GM21825 (cell line): Measurements from ENCODE around the gene GLT6D1.
"Not testable (repeated sequence)": the region's sequence is repeated elsewhere in the genome, so short reads cannot be mapped to it uniquely, and the experiment has no call there.

Source experiments
- ATAC-seq: cut with Tn5 transposase; IDR thresholded peaks from one replicate; pipeline ENCODE4 v1.9.1; 2021; ENCODE audit warnings: mild to moderate bottlenecking, moderate library complexity; ENCODE audit not compliant: unreplicated experiment

The GLT6D1 gene, protein sequence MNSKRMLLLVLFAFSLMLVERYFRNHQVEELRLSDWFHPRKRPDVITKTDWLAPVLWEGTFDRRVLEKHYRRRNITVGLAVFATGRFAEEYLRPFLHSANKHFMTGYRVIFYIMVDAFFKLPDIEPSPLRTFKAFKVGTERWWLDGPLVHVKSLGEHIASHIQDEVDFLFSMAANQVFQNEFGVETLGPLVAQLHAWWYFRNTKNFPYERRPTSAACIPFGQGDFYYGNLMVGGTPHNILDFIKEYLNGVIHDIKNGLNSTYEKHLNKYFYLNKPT

DNA sequence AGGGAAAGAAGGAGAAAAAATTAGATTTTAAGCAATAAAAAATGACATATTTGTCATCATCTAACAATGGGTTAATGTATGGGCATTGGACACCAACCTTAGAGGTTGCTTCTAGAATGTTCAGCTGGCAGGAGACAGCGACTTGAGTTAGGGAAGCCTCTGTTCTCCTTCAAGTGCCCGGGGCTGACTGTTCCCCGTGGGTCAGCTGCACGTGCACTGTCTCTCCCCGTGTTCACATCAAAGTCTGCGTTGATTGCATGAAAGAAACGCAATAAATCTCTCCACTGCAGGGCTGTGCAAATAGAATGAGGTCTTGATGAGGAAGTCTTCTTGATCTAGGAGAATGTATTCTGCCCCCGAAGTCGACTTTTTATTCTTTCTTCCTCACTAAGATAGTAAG lies at the start of gene GLT6D1:
Gene GLT6D1 (minus strand): TSS at position 345 of the 400 bp plus-strand sequence. CDS start 353 bp downstream, outside the sequence.
- ATAC-seq: no peak

DNA sequence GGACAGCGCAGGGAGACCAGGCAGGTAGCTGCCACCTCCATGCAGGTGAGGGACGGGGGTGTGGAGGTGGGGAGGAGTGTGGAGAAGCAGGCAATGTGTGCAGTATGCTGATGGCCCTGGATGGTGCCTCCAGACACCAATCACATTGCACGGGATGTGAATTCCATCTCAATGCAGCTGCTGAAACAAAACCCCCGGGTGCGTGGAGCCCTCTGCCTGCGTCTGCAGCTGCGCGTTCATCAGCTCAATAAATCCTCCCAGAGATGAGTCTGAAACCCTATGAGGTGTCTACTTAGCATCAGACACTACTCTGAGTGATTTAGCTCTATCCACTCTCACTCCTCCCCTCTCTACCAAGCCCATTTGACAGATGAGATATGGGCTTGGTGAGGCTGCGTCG lies 49.7 kb upstream of the GLT6D1 start:
- no peak for ATAC-seq

DNA sequence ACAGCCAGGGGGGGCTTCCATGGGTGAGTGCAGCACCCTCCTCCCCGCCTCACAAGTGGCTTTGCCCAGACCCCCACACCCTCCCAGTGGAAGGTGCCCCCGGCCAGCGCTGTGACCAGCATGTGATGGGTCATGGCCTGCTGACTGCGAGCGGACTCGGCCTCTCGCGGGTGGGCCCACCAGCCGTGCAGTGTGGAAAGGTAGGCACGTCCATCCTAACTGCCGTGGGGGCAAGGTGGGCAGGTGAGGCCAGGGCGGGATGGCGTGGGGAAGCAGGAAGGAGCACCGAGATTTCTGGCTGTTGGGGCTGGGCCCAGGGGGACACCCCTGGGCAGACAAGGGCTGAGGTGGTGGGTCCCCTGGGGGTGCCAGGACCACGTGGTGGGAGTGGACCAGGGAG lies 47.9 kb upstream of the GLT6D1 start:
- no peak for ATAC-seq

DNA sequence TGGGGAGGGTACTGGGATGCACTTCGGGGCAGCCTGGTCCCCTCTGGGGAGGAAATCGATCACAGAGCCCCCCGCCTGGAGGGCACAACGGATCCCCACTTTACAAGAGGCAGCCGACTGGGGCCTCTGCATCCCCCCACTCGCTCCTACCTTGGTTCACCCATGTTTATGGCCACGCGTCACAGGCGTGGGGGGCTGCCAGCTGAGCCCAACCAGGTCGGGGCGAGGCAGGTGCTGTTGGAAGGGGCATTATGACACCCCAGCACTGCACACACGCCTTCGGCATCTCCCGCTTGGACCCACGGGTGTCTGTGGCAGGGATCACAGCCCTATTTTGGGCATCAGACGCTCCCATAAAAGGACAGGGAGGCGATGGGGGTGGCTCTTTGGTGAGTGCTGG lies 45.4 kb upstream of the GLT6D1 start:
- no peak for ATAC-seq

DNA sequence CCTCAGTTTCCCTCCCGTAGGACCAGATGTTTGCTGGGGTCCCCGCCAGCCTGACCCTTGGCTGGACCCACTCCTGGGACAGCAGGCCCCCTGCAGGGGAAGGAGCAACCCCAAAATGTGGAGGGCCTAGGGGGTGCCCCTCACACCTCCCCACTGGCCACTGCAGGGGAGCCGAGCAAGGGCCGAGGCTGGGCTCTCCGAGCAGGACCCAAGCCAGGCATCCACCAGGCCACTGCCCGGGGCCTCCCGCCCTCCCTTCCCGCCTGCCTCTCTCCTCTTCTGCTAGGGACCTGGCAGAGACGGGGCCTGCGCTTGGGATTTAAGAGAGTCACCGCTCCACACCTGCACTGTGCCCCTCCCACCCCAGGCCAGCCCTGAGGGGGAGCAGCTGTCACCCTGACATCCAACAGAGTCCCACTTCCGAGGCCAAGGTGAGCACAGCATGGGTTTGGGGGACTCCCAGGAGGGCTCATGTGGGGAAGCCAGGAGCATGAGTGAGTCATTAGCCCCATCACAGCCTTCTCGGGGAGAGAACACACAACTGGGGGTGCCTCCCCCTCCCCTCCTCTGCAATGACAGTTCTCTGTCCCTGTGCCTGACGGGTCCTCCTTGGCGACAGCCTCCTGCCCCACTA lies 44.2 kb upstream of the GLT6D1 start:
- no peak for ATAC-seq

DNA sequence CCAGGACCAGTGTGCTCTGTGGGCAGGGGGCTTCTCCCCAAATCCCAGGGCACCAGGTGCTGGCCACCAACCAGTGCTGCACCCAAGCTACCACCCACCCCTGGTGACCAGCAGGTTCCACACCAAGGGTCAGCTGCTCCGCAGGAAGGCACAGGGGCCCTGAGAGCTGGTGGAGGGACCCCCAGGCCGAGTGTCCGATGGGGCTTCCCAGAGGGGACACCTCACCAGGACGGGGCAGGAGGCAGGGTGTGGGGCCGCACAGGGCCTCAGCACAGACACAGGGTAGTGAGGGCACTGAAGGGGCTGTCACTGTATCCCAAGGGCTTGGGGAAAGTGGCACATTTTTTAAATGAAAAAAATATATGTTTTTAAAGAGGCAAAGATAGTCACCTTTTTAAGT lies 41.8 kb upstream of the GLT6D1 start:
- ATAC-seq: no peak

DNA sequence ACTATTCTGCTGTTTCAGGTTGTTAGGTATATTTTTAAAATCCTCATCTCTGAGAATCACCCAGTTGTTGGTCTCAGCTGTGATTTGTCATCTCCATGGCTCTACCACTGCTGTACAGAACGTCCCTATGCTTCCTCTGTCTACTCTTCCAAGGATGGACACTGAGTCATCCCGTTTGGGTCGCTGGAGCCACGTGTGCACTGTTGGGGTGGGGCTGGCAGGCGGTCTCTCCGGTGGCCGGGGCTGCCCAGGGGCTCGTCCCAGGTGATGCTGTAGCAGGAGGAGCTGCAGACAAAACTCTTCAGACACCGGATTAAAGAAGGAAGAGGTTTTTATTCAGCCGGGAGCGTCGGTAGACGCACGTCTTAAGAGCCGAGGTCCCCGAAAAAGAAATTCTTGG lies 40.7 kb upstream of the GLT6D1 start:
- no peak for ATAC-seq

DNA sequence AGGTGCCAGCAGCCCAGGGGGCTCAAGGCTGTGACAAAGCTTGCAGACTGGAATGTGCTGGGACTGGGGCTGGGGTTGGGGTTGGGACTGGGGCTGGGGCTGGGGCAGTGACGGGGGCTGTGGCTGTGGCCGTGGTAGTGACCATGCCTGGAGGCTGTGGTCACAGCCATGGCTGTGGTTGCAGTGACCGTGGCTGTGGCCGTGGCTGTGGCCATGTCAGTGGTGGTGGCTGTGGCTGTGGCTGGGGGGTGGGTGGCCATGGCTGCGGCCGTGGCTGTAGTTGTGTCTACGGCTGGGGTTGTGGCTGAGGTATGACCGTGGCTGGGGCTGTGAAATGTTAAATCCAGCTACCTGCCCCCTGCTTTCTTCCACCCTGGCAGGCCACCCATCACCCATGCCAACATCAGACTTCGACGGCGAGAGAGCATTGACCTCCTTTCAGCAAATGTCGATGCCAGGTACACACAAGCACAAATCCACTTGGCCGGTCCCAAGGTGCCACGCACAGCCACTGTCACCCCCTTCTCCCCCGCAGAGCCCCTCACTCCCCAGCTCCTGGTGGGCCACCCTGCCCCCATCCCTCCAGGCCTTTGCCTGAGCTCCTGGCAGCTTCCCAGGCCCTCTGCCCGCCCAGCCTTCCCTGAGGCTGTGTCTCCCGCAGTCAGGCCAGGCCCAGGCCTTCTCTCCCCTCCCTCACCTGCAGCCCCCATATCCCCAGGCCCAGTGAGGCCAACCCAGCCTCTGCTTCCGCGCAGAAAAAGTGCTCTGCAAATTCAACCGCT lies 39.1 kb upstream of the GLT6D1 start:
- ATAC-seq: no peak

DNA sequence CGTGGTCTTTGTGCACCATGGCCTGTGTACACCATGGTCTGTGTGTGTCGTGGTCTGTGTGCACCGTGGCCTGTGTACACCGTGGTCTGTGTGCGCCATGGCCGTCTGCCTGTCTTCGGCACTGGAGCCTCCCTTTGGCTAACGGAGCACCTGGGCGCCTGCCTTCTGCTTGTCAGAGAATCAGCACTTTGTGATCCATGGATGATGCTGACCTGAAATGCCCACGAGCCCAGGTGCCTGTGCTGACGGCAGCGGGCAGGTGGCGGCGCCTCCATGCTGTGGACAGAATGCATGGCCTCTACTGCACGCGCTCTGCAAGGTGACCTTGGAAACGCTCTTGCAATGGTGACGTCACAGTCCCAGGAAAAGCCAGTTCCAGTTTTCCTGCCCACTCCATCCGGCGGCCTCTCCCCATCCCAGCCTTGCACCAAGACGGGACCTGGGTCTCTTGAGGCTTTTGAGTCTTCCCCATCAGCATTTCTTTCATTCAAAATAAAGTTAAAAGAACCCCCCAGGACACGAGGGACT lies 38.4 kb upstream of the GLT6D1 start:
- ATAC-seq: no peak

DNA sequence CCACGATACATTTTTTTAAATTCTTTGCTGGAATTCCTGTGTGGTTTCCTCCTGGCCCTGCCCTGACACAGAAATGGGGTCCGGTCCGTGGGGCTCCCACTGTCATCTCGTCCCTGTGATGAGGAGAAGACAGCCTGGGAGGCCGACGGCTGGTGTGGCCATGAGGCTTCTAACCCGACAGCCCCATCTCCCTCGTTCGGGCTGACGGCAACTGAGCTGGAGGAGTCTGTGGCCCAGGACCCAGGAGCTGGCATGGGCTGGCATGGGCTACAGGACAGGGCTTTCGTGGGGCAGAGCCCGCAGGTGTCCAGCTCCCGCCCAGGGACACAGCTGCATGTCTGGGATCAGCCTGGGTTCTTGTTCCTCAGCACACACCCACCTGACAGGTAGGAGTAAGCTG lies 37.6 kb upstream of the GLT6D1 start:
- no peak for ATAC-seq

DNA sequence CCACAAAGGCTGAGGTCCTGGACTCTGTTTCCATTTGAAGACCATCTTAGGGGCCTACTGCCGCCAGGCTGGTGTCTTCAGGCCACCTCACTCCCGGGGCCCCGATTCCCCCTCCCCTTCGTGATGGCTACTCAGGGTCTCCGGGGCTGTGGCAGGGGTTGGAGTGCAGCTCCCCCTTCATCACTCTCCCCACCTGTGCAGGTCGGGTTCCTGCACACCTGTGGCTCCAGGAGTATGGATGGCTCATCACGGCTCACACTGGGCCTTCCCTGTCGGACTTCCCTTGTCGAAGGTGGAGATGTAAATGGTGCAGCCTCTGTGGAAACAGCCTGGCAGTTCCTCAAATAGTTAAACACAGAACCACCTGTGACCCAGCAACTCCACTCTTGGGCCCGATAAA lies 35.6 kb upstream of the GLT6D1 start:
- ATAC-seq: no peak

DNA sequence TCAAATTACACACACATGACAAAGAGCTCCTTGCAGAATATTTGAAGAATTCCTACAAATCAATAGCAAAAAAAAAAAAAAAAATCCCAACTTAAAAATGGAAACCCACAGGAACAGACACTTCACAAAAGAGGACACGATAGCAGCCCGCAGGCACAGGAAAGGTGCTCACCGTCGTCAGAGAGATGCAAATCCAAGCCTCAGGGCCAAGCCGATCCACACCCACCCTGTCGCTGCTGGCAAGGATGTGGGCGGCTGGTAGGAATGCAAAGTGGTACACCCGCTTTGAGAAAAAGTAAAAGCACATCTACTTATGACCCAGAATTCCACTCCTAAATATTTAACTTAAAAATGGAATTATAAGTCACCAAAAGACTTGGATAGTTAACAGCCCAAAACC lies 34.6 kb upstream of the GLT6D1 start:
- no peak for ATAC-seq

DNA sequence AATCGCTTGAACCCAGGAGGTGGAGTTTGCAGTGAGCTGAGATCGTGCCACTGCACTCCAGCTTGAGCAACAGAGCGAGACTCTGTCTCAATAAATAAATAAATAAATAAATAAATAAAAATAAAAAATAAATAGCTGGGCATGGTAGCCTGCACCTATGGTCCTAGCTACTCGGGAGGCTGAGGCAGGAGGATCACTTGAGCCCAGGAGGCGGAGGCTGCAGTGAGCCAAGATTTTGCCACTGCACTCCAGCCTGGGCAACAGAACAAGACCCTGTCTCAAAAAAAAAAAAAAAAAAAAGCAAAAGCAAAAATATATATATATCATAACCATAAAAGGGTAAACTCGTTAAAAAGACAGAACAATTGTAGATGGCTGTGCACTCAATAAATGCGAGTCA lies 33.4 kb upstream of the GLT6D1 start:
- not testable (repeated sequence) for ATAC-seq

DNA sequence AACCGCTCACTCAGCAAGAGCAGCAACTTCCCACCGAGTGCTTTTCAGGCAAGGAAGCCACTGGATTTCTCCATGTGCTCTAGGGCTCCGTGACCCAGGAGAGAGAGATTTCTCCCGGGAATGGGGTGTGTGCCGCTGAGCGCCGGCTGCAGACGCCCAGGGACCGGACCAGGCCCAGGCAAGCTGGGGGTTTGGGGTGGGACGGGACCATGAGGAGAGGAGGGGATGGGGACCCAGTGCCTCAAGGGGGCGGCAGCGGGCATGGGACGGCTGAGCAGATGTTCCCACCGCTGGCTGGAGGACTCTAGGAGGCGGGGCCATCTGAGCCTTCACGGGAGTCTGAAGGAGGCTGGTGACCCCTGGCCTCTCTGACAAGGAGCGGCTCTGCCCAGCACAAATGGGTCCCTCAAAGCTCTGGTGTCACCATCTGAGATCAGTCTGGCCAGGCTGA lies 32.3 kb upstream of the GLT6D1 start:
- ATAC-seq: no peak

DNA sequence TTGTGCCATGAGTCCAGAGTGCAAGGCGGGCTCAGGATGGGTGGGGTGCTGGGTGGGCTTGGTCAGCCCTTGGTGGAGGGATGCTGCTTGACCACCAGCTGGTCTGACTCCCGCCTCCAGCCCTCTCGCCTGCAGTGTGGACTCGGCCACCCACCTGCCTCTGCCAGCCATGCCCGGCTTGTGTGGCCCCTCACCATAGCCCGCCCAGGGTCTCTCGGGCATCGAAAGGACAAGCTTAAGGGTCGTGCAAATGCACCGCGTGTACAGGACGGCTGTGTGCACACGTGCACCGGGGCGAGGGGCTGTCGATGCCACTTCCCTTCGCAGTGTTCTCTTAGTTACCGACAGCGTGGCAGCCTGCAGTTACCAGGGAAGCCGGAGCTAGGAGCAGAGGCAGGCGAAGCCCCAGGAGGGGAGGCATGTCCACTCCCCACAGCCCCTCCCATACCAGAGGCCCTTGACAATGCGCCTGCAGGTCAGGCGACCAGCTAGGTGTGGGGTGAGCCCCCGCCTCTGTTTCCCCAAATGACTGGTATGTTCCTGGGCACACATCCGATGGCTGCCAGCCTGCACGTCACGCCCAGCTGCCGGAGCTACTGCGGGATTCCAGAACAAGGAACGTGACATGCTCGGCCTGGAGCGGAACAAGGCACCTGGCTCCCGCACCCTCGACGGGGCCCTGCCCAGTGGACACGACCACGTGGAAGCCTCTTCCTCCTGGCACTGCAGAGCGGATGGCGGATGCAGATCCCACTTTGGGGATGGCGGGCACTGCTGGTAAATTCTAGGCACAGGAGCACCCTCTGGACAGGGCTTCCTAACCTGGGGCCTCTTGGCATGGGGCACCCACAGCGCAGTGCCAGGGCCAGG lies 31.6 kb upstream of the GLT6D1 start:
- no peak for ATAC-seq

DNA sequence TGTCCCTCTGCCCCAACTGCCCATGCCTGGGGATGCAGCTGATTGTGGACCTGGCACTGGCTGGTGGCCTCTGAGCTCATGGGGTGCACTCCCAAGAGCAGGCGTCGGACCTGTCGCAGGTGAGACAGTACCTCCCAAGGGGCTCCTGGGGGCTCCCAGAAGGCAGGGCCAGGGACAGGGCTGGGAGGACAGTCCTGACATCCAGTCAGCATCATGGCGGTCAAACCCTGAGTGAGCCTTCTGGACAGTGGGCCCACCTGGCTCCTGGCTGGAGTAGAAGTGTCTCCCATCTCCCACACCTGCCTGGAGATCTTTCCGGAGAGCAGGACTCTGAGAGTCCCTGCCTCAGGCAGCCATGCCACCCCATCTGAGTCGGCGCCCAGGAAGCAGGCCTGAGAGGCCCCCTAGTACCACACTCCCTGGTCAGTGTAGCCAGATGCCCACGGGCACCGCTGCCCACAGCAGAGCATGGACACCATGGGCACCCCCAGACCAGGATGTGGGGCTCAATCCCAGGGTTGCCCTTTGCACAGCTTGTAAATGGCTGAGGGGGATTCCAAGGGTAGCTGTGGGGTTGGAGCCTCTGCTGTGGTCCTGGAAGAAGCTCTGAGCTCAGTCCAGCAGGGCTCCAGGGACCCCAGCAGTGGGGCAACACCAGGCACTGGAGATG lies 30.4 kb upstream of the GLT6D1 start:
- no peak for ATAC-seq

DNA sequence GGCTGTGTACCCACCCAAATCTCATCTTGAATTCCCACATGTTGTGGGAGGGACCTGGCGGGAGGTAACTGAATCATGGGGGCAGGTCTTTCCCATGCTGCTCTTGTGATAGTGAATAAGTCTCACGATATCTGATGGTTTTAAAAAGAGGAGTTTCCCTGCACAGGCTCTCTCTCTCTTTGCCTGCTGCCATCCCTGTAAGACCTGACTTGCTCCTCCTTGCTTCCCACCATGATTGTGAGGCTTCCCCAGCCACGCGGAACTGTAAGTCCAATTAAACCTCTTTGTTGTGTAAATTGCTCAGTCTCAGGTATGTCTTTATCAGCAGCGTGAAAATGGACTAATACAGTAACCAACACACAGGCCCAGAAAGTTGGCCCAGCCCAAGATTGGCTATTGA lies 29.7 kb upstream of the GLT6D1 start:
- not testable (repeated sequence) for ATAC-seq

DNA sequence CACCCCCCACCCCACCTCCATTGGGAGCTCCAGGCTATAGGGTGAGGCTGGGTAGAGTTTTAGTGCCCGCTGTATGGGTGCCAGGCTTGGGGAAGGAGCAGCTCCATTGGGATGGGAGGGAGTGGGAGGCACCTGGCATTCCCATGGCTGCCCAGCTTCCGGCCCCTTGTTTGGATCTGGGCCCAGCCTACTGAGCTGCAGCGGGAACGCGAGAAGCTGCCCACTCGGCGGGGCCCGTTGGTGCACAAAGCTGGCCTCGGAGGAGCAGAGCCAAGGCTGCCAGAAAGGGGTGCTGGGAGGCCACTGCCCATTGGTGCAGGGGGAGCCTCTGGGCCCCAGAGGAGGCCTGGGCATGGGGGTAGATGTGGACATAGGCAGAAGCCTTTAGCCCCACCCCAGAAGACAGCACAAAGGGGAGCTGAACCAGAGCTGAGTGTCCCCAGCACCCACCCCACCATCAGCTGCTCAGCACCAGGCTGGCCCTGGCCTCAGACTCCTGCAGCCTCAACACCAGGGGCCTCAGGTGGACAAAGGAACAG lies 28.2 kb upstream of the GLT6D1 start:
- ATAC-seq: no peak

DNA sequence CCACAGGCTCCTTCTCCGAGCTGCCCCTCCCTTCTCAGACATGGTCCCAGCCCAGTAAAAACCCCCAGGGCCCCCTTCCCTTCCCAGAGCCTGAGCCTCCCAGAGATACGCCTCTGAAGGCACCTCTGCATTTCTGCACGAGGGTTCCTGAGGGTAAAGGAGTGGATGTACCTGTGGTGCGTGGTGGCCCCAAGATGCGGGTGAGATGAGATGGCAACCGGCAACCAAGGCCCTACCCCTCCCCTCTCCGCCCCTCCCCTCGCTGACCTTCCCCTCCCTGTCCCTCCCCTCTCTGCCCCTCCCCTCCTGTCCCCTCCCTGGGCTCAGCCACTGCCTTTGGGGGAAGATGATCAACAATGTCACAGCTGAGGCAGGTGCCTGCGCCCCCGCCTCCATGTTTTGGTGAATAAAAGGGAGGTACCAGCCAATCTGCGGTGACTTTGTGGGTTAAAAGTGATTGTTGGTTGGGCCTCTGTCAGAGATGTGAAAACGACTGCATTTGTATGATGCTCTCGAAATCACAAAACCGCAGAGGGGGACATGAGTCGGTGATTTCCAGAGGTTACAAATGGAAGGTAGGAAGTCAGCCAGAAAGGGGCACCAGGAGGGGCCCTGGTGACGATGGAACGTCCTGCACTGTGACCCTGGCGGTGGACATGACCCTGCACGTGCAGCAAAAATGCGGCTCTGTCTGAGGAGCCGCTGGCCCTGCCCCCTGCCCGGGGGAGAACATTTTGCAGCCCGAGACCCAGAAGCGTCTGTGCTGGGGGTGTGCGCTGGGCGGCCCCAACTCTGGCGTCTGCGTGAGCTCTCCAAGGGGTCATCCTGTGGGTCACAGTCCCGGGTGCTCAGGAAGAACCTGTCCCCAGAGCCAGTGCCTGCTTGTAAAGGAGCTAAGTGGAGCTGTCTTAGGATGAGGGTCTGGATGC lies 27.5 kb upstream of the GLT6D1 start:
- ATAC-seq: no peak
